HG03520 (cell line): ENCODE results near the gene AMFR.

ENCODE experiments used
- ATAC-seq: cut with Tn5 transposase; IDR thresholded peaks from one replicate; pipeline ENCODE4 v1.9.1; 2021; ENCODE audit warnings: mild to moderate bottlenecking, moderate library complexity; ENCODE audit not compliant: unreplicated experiment

The AMFR gene

DNA sequence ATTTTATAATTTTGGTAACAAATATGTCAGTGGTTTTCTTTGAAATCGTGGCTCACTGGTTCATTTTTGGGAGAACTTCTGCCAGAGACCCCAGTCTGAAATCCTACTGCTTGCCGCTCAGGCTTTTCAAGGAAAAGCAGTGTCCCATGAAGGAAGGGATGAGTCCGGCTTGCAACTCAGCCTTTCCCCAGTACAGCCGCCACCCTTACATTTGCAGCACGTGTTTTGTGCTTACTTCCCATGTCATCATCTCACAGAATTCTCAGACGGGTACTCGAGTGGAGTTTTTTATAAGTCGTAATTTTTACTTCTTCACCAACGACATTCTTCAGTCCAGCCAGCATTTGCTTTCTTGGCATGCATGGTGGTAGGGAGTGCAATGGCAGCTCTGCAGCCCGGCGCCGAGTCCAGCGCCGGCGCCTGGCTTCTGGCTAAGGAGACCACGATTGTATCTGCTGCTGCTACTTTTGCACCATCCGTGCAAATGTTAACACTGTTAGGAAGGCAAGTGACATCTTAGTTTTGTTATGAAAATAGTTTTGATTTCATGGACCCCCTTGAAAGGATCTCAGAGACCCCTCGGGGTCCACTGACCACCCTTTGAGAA lies 111.0 kb downstream of the AMFR start:
- no peak for ATAC-seq

DNA sequence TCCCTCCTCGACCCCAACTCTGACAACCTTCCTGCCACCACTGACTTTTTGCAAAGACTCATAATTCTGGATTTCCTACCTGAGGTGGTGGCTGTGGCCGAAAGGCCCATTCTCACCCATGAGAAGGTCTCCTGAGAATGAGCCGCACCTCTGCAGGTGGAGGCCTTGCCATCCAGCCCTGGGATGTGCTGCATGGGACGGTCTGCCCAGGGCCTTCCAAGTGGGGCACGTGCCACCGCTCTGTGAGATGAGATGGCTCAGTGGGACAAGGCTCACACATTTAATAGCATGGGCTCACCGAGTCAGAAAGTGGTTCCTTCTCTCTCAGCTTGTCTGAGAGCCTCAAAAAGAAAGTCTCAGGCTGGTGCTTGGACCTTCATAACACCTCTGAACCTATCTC lies 112.8 kb downstream of the AMFR start:
- no peak for ATAC-seq

DNA sequence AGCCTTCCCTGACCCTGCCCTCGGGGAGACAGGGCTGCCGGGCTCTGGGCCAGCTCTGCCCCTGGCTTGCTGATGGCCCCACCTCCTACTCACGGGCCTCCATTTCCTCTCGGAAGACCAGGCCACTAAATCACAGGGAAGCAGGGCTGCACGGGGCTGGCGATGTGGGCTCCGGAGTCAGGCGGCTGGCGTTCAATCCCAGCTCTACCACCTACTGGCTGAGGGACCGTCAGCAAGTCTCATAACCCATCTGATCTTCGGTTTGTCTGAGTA lies 113.4 kb downstream of the AMFR start:
- ATAC-seq: no peak
